Gastrocnemius medialis (tissue), 4 donors: Measurements from ENCODE around the gene CD248.

Experiments used
- CTCF ChIP-seq, 5 experiments: fragments of 450-650 bp in 3 of 5; fragments of 200-600 bp in 2 of 5; sonication (generic) in 2 of 5; IDR thresholded peaks in 4 of 5; conservative IDR thresholded peaks in 1 of 5; 1 replicate in 4 of 5; 2 replicates in 1 of 5; pipeline ENCODE4 v1.5.1; 2016 to 2019; ENCODE audit warnings: antibody characterized with exemption in 5 of 5, mild to moderate bottlenecking in 3 of 5, moderate library complexity in 3 of 5
- POLR2A ChIP-seq, 2 donors: fragments of 450-650 bp; IDR thresholded peaks; one replicate each; pipeline ENCODE4 v1.6.1; 2017; ENCODE audit warnings: antibody characterized with exemption in 2 of 2, mild to moderate bottlenecking in 2 of 2, moderate library complexity in 2 of 2

- no peak for TF ChIP-seq CTCF (IDR thresholded peaks at IDR 0.05 in 4 of 5, conservative IDR thresholded peaks at IDR 0.05 in 1 of 5)
- no peak for TF ChIP-seq POLR2A (IDR thresholded peaks at IDR 0.05)
Measured at GRCh38 chr11:66266378-66267038, 50.3 kb downstream of the CD248 start.
